Measurements from ENCODE around the gene PCDHB14. TPM values are rescaled to one million over a fixed set of nuclear protein-coding genes. Genes with fewer than 3 reads are reported as not detected.
"Not testable (repeated sequence)": the region's sequence is repeated elsewhere in the genome, so short reads cannot be mapped to it uniquely, and the experiment has no call there.

The PCDHB14 gene
- 1 to 10 TPM; 3.4 to 7.3 TPM for total RNA-seq

DNA sequence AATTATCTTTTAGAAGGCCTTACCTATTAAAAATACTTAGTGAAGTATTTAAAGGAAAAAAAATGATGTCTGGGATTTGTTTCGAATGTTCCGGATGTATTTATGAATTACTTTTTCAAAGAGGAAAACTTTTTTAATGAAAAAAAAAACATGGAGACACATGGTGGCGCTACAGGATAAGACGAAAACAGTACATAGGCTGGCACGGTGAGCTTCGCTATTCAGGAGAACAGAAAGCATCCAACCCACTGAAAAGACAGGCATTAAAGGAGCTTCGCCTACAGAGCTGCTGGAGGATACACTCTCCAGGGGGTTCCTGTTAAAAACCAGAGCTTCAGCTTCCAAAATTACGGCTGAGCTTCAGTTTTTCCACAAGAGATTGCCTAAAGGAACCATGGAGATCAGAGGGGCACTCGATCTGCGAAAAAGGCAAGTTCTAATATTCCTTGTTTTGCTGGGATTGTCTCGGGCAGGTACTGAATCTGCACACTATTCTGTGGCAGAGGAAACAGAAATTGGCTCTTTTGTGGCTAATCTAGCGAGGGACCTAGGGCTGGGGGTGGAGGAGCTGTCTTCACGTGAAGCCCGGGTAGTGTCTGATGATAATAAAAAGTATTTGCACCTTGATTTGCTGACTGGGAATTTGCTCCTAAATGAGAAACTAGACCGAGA lies at the start of gene PCDHB14:
Gene PCDHB14, plus strand, starts transcription at position 232 of the 672 bp plus-strand sequence. Its CDS starts 163 bp downstream, at position 395.
- ATAC-seq (no peak), DNase-seq (peak in 1 of 4 donors; percentile 15)
- H3K9me3 ChIP-seq = peaks cover 0 to 73% (median 2%) of the 10 kb centered on the region in 3 donors
- no peak within 1 kb of the TSS for H3K27ac ChIP-seq
- no peaks in the 10 kb centered on the region for H3K27me3 ChIP-seq
- H3K36me3 ChIP-seq (replicated peaks in 1 of 2; ENCODE audit: insufficient read depth in 1 of 2, low read depth in 2 of 2) = no peaks in the 10 kb centered on the region
- intact Hi-C loops (cut with DNase I) = no loop called here
- H3K4me3 ChIP-seq = no peak within 1 kb of the TSS
- 29 to 41% methylated on average over 15 of the region's 15 CpGs for WGBS, 2 donors
- H3K4me1 ChIP-seq = no peaks in the 10 kb centered on the region
- TF ChIP-seq POLR2A (IDR thresholded peaks at IDR 0.05) = peak in 1 of 3 donors; percentile 8
- TF ChIP-seq, protein P1, sequence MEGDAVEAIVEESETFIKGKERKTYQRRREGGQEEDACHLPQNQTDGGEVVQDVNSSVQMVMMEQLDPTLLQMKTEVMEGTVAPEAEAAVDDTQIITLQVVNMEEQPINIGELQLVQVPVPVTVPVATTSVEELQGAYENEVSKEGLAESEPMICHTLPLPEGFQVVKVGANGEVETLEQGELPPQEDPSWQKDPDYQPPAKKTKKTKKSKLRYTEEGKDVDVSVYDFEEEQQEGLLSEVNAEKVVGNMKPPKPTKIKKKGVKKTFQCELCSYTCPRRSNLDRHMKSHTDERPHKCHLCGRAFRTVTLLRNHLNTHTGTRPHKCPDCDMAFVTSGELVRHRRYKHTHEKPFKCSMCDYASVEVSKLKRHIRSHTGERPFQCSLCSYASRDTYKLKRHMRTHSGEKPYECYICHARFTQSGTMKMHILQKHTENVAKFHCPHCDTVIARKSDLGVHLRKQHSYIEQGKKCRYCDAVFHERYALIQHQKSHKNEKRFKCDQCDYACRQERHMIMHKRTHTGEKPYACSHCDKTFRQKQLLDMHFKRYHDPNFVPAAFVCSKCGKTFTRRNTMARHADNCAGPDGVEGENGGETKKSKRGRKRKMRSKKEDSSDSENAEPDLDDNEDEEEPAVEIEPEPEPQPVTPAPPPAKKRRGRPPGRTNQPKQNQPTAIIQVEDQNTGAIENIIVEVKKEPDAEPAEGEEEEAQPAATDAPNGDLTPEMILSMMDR (IDR thresholded peaks at IDR 0.05) = peak in 1 of 7 experiments; percentile 10

DNA sequence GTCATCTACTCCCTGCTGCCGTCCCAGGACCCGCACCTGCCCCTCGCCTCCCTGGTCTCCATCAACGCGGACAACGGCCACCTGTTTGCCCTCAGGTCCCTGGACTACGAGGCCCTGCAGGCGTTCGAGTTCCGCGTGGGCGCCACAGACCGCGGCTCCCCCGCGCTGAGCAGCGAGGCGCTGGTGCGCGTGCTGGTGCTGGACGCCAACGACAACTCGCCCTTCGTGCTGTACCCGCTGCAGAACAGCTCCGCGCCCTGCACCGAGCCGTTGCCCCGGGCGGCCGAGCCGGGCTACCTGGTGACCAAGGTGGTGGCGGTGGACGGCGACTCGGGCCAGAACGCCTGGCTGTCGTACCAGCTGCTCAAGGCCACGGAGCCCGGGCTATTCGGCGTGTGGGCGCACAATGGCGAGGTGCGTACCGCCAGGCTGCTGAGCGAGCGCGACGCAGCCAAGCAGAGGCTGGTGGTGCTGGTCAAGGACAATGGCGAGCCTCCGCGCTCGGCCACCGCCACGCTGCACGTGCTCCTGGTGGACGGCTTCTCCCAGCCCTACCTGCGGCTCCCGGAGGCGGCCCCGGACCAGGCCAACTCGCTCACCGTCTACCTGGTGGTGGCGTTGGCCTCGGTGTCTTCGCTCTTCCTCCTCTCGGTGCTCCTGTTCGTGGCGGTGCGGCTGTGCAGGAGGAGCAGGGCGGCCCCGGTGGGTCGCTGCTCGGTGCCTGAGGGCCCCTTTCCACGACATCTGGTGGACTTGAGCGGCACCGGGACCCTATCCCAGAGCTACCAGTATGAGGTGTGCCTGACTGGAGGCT lies 48.6 kb upstream of the PCDHB14 start:
- H3K36me3 ChIP-seq (replicated peaks in 1 of 2; ENCODE audit: insufficient read depth in 1 of 2, low read depth in 2 of 2); H3K4me1 ChIP-seq; ATAC-seq; H3K27ac ChIP-seq; H3K27me3 ChIP-seq; intact Hi-C loops (cut with DNase I); H3K4me3 ChIP-seq; DNase-seq: not testable (repeated sequence)
- H3K9me3 ChIP-seq = peaks cover 0 to 48% (median 10%) of the 10 kb centered on the region in 3 donors
- 30 to 42% methylated on average over 45 to 79 of the region's 79 CpGs for WGBS, 2 donors

DNA sequence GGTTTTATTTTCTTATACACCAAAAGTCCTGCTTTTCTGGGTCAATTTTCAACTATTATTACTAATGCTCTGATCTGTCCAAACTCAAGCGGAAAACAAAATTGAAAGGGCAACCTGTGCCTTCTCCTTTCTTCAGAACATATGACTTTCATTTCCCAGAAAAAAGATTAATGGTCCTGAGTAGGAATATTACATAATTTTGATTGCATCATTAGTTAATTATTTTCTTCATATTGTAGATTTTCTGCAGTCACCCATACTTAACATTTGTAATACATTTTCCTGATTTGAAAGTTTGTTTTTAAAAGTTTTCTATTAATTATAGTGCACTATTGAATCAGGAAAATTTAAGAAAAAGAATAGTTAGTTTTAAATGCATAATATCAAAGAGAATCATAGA lies 47.2 kb upstream of the PCDHB14 start:
- 35 to 62% methylated on average over 1 of the region's 1 CpG for WGBS, 2 donors
- ATAC-seq (no peak), DNase-seq (no peak)
- TF ChIP-seq, protein P1 (IDR thresholded peaks at IDR 0.05) = no peak
- no peak for TF ChIP-seq POLR2A (IDR thresholded peaks at IDR 0.05)
- H3K4me3 ChIP-seq = peak overlapping the region in 1 of 2 donors; percentile 7
- intact Hi-C loops (cut with DNase I) = no loop called here
- H3K27ac ChIP-seq = no peak overlapping the region
- no peaks in the 10 kb centered on the region for H3K4me1 ChIP-seq
- H3K36me3 ChIP-seq (replicated peaks in 1 of 2; ENCODE audit: insufficient read depth in 1 of 2, low read depth in 2 of 2) = no peaks in the 10 kb centered on the region
- H3K27me3 ChIP-seq = peaks cover 0 to 4% of the 10 kb centered on the region in 2 donors
- H3K9me3 ChIP-seq = peaks cover 0 to 49% (median 10%) of the 10 kb centered on the region in 3 donors

DNA sequence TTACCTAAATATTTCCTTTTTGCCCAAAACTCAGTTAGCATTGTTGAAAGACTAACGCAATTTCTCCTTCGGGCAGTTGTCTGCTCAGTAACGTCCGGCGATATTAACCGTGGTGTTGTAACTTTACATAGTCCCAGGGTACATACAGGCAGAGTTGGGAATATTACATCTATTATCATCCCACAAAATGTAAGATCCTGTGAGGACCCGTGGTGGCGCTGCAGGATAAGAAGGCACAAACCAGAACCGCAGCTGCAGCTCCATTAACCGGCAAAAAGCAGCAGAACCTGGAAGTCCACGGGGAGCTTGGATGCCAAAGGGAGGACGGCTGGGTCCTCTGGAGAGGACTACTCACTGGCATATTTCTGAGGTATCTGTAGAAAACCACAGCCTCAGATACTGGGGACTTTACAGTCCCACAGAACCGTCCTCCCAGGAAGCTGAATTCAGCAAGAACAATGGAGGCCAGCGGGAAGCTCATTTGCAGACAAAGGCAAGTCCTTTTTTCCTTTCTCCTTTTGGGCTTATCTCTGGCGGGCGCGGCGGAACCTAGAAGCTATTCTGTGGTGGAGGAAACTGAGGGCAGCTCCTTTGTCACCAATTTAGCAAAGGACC lies 45.5 kb upstream of the PCDHB14 start, which contains the start of gene PCDHB8:
Gene PCDHB8, plus strand, starts transcription at position 214 of the 615 bp plus-strand sequence. Its CDS starts 245 bp downstream, at position 459.
- H3K9me3 ChIP-seq = peaks cover 0 to 53% (median 10%) of the 10 kb centered on the region in 3 donors
- WGBS, 2 donors = 16 to 30% methylated on average over 14 to 18 of the region's 18 CpGs
- intact Hi-C loops (cut with DNase I); H3K27ac ChIP-seq; H3K4me1 ChIP-seq; ATAC-seq; H3K36me3 ChIP-seq (replicated peaks in 1 of 2; ENCODE audit: insufficient read depth in 1 of 2, low read depth in 2 of 2); H3K27me3 ChIP-seq: not testable (repeated sequence)
- peak within 1 kb of the TSS in 1 of 2 donors; percentile 7 for H3K4me3 ChIP-seq
- TF ChIP-seq, protein P1 (IDR thresholded peaks at IDR 0.05) = peak in 2 of 7 experiments; percentile 15 to 16
- peak in 2 of 4 donors; percentile 13 to 37 for DNase-seq

DNA sequence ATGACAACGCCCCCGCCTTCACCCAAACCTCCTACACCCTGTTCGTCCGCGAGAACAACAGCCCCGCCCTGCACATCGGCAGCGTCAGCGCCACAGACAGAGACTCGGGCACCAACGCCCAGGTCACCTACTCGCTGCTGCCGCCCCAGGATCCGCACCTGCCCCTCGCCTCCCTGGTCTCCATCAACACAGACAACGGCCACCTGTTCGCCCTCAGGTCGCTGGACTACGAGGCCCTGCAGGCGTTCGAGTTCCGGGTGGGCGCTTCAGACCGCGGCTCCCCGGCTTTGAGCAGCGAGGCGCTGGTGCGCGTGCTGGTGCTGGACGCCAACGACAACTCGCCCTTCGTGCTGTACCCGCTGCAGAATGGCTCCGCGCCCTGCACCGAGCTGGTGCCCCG lies 43.8 kb upstream of the PCDHB14 start:
- H3K4me3 ChIP-seq; ATAC-seq; DNase-seq; H3K4me1 ChIP-seq; intact Hi-C loops (cut with DNase I); H3K36me3 ChIP-seq (replicated peaks in 1 of 2; ENCODE audit: insufficient read depth in 1 of 2, low read depth in 2 of 2); H3K27me3 ChIP-seq; H3K27ac ChIP-seq: not testable (repeated sequence)
- whole genome bisulfite sequencing, 2 donors = 18 to 49% methylated on average over 24 to 26 of the region's 39 CpGs
- H3K9me3 ChIP-seq = peaks cover 0 to 51% (median 10%) of the 10 kb centered on the region in 3 donors

DNA sequence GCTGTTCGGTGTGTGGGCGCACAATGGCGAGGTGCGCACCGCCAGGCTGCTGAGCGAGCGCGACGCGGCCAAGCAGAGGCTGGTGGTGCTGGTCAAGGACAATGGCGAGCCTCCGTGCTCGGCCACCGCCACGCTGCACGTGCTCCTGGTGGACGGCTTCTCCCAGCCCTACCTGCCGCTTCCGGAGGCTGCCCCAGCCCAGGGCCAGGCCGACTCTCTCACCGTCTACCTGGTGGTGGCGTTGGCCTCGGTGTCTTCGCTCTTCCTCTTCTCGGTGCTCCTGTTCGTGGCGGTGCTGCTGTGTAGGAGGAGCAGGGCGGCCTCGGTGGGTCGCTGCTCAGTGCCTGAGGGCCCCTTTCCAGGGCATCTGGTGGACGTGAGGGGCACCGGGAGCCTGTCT lies 43.3 kb upstream of the PCDHB14 start:
- H3K27ac ChIP-seq; H3K4me3 ChIP-seq; DNase-seq; intact Hi-C loops (cut with DNase I); H3K36me3 ChIP-seq (replicated peaks in 1 of 2; ENCODE audit: insufficient read depth in 1 of 2, low read depth in 2 of 2); H3K4me1 ChIP-seq; H3K27me3 ChIP-seq; ATAC-seq: not testable (repeated sequence)
- 19% methylated on average over 32 of the region's 32 CpGs; no CpG with 5 or more reads in 1 of the 2 donors for WGBS, 2 donors
- H3K9me3 ChIP-seq = peaks cover 0 to 49% (median 10%) of the 10 kb centered on the region in 3 donors
